PC-9 (cell line): ENCODE results near the gene MRO. TPM values are rescaled to one million over a fixed set of nuclear protein-coding genes. Genes with fewer than 3 reads are reported as not detected.

Experiments used
- BruUV-seq: library from RNA; stranded (reverse); fragments of 400-500 nt; replicated peaks from 2 replicates; lab custom pipeline; 2021; lab: Mats Ljungman, UMichigan
- CTCF ChIA-PET: fragments of 300-600 bp; sonication (Branson Sonifier 250); formaldehyde crosslinking; loops from one replicate; lab custom pipeline; 2022; ENCODE audit warnings: antibody characterized with exemption; lab: Charles Lee
- POLR2A ChIA-PET: fragments of 300-600 bp; sonication (Branson Sonifier 250); formaldehyde crosslinking; loops from one replicate; lab custom pipeline; 2022; ENCODE audit warnings: antibody characterized with exemption; ENCODE audit not compliant: unreplicated experiment; lab: Charles Lee
- DNase-seq, 2 experiments: peaks; one replicate each; pipeline versions ENCODE4 v3.0.0 to v3.0.0-alpha.2; 2015 to 2022; ENCODE audit warnings: mixed read lengths in 1 of 2
- H2AFZ ChIP-seq: fragments of 200-600 bp; sonication (generic); 2 replicates; pipeline ENCODE4 v1.8.1; 2017; ENCODE audit warnings: antibody characterized with exemption
- H3F3A ChIP-seq: fragments of 200-600 bp; sonication (generic); 2 replicates; pipeline ENCODE4 v1.8.1; 2017; ENCODE audit warnings: antibody characterized with exemption, mild to moderate bottlenecking, low read depth; ENCODE audit not compliant: insufficient read depth
- H3K27ac ChIP-seq: fragments of 200-600 bp; sonication (generic); 2 replicates; pipeline ENCODE4 v1.6.1; 2016; ENCODE audit warnings: mixed run types
- H3K27me3 ChIP-seq: fragments of 200-600 bp; sonication (generic); 2 replicates; pipeline ENCODE4 v1.6.1; 2016; ENCODE audit warnings: low read depth, mixed run types; ENCODE audit not compliant: insufficient read depth
- H3K36me3 ChIP-seq: fragments of 200-600 bp; sonication (generic); 2 replicates; pipeline ENCODE4 v1.6.1; 2016; ENCODE audit warnings: low read depth, mixed run types
- H3K4me1 ChIP-seq: fragments of 200-600 bp; sonication (generic); replicated peaks from 2 replicates; pipeline ENCODE4 v1.6.1; 2016; ENCODE audit warnings: mixed run types; ENCODE audit not compliant: insufficient read depth
- H3K4me2 ChIP-seq: fragments of 200-600 bp; sonication (generic); 2 replicates; pipeline ENCODE4 v1.6.1; 2017; ENCODE audit warnings: mixed run types
- H3K4me3 ChIP-seq: fragments of 200-600 bp; sonication (generic); 2 replicates; pipeline ENCODE4 v1.6.1; 2016; ENCODE audit warnings: mixed run types
- H3K79me2 ChIP-seq: fragments of 200-600 bp; sonication (generic); 2 replicates; pipeline ENCODE4 v1.6.1; 2017; ENCODE audit warnings: low read depth, mixed run types
- H3K9me2 ChIP-seq: fragments of 200-600 bp; sonication (generic); 2 replicates; pipeline ENCODE4 v1.8.1; 2017; ENCODE audit warnings: mild to moderate bottlenecking; ENCODE audit not compliant: insufficient read depth
- H3K9me3 ChIP-seq: fragments of 200-600 bp; sonication (generic); 2 replicates; pipeline ENCODE4 v1.8.1; 2016; ENCODE audit warnings: low read depth; ENCODE audit not compliant: insufficient read depth
- H4K20me1 ChIP-seq: fragments of 200-600 bp; sonication (generic); 2 replicates; pipeline ENCODE4 v1.8.1; 2017; ENCODE audit not compliant: insufficient read depth
- CTCF ChIP-seq: fragments of 200-600 bp; sonication (generic); conservative IDR thresholded peaks from 2 replicates; pipeline ENCODE4 v1.6.1; 2017; ENCODE audit warnings: mixed run types, antibody characterized with exemption, mild to moderate bottlenecking, moderate library complexity
- EZH2 ChIP-seq: fragments of 200-600 bp; sonication (generic); IDR thresholded peaks from 2 replicates; pipeline ENCODE4 v1.8.0; 2017; ENCODE audit warnings: antibody characterized with exemption, low read depth
- intact Hi-C: fragments of 100-400 bp; cut with micrococcal nuclease; formaldehyde crosslinking; loops from one replicate; pipeline ENCODE4 v1.10.0; 2022; ENCODE audit not compliant: unreplicated experiment
- total RNA-seq: library from RNA; stranded (reverse); gene quantifications from 2 replicates; pipeline ENCODE4 v1.2.3, GENCODE V29; 2021

Gene MRO
- total RNA-seq, 1 experiment from 2014 or later: not detected

GRCh38 chr18:50842846-50843245 is 23.0 kb upstream of the MRO start:
- H3K27me3 ChIP-seq: no peaks in the 10 kb centered on the region
- DNase-seq: no peak
- intact Hi-C loops: no loop called here
- H3K4me1 ChIP-seq: peaks cover 5% of the 10 kb centered on the region; the same call in 1 of the 2 replicates
- H2AFZ ChIP-seq: no peak overlapping the region
- no peak overlapping the region for H3K27ac ChIP-seq
- CTCF ChIA-PET: no interaction called here
- H3K9me3 ChIP-seq: no peaks in the 10 kb centered on the region
- H3K4me2 ChIP-seq: no peak overlapping the region
- H4K20me1 ChIP-seq: no peaks in the 10 kb centered on the region
- no peak overlapping the region for H3K4me3 ChIP-seq
- no peaks in the 10 kb centered on the region for H3K9me2 ChIP-seq
- TF ChIP-seq CTCF (no peak), EZH2 (no peak)
- no peaks in the 10 kb centered on the region for H3K79me2 ChIP-seq
- H3K36me3 ChIP-seq: no peaks in the 10 kb centered on the region
- no TSS peak for BruUV-seq
- H3F3A ChIP-seq: peaks cover 4% of the 10 kb centered on the region; the same call in 1 of the 2 replicates
- POLR2A ChIA-PET: no interaction called here

DNA sequence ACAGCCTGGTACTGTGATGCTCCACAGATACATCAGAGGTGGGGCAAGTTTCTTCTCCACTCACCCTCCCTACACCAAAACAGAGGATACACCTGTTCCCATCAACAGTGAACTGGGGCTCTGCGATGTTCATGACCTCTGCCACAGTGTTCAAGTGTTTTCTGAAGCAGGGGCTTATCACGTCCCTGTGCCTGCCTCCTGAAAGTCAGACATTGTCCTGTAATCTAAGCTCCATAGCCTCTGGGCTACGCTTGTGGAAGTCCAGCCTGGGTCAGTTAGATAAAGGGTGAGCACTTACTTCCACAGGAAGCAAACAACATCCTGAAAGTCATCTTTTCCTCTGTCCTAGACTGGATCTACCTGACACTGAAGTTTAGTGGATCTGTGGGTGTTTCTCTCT is 20.2 kb upstream of the MRO start:
- no peaks in the 10 kb centered on the region for H3K36me3 ChIP-seq
- CTCF ChIA-PET: no interaction called here
- POLR2A ChIA-PET: no interaction called here

DNA sequence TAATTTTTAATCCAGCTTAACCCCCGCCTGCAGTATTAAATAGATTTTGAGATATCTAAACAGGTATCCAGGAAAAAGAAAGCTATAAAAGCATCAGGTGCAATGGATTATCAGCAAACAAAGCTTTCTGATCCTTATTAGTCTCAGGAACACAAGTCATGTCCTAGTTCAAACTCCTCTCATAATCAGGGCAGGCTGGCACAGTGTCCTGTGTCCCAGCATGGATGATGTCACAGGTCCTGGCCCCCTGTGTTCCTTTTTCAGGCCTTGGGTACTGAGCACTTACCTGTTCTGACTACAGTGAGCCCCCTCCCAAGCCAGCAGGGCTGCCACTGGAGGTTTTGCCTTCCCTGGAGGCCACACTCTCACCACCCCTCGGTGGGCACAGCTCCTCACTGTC is 19.5 kb upstream of the MRO start:
- Histone ChIP-seq H3K9me2 (no peaks in the 10 kb centered on the region), H3K4me1 (peaks cover 25% of the 10 kb centered on the region), H3K4me3 (no peak overlapping the region), H3F3A (peaks cover 11% of the 10 kb centered on the region; the same call in 1 of the 2 replicates), H3K36me3 (no peaks in the 10 kb centered on the region), H4K20me1 (no peaks in the 10 kb centered on the region), H3K9me3 (no peaks in the 10 kb centered on the region), H3K4me2 (no peak overlapping the region), H3K79me2 (no peaks in the 10 kb centered on the region), H3K27ac (no peak overlapping the region), H2AFZ (no peak overlapping the region), H3K27me3 (no peaks in the 10 kb centered on the region)
- intact Hi-C loops: loop anchor here (5.0 kb wide), 1 partner anchor 38 kb away; the partner anchor contains the start of gene ME2
- TF ChIP-seq CTCF: no peak
- no peak for TF ChIP-seq EZH2
- DNase-seq: no peak
- ChIA-PET POLR2A (no interaction called here), CTCF (no interaction called here)
- BruUV-seq: no TSS peak

More for the DNA sequence above, 20.2 kb upstream of the MRO start:
- Histone ChIP-seq H3K4me2 (no peak overlapping the region), H3K9me2 (no peaks in the 10 kb centered on the region), H3K4me3 (no peak overlapping the region), H3K79me2 (no peaks in the 10 kb centered on the region), H3K27ac (no peak overlapping the region), H3K27me3 (no peaks in the 10 kb centered on the region), H2AFZ (no peak overlapping the region), H3K4me1 (peaks cover 25% of the 10 kb centered on the region), H3F3A (peaks cover 11% of the 10 kb centered on the region; the same call in 1 of the 2 replicates), H3K9me3 (no peaks in the 10 kb centered on the region), H4K20me1 (no peaks in the 10 kb centered on the region)
- BruUV-seq: no TSS peak
- no peak for TF ChIP-seq EZH2
- no peak for TF ChIP-seq CTCF
- intact Hi-C loops: loop anchor here (5.0 kb wide), 1 partner anchor 37 kb away; the partner anchor contains the start of gene ME2
- DNase-seq: no peak
